Body of pancreas (tissue), 4 donors: Measurements from ENCODE around the gene ZNF581.

Experiments used
- CTCF ChIP-seq, 7 experiments: fragments of 450-650 bp in 4 of 7; fragments of 200-600 bp in 3 of 7; sonication (generic) in 3 of 7; IDR thresholded peaks; one replicate each; pipeline ENCODE4 v1.5.1; 2016 to 2019; ENCODE audit warnings: antibody characterized with exemption in 7 of 7
- POLR2A ChIP-seq, 3 donors: fragments of 450-650 bp; IDR thresholded peaks; one replicate each; pipeline ENCODE4 v1.6.1; 2016; ENCODE audit warnings: antibody characterized with exemption in 3 of 3, mild to moderate bottlenecking in 2 of 3

- TF ChIP-seq POLR2A (IDR thresholded peaks at IDR 0.05), result no peak
- no peak for TF ChIP-seq CTCF (IDR thresholded peaks at IDR 0.05)
These were observed 19.9 kb upstream of the ZNF581 start for GRCh38 chr19:55623561-55623960.
